PFSK-1 (cell line): Measurements from ENCODE around the gene IFIT5.

ENCODE experiments used
- FOXP2 ChIP-seq: optimal IDR thresholded peaks from 2 replicates; pipeline ENCODE3; 2011; ENCODE audit warnings: borderline replicate concordance, control low read depth, inconsistent platforms; ENCODE audit not compliant: insufficient read depth; ENCODE audit errors: extremely low read length, extremely low read depth
- POLR2AphosphoS5 ChIP-seq: IDR thresholded peaks from 2 replicates; pipeline ENCODE4 v1.6.1; 2012; ENCODE audit warnings: low read depth, mild to moderate bottlenecking, control low read depth, low read length, moderate library complexity
- SIN3A ChIP-seq: IDR thresholded peaks from 2 replicates; pipeline ENCODE4 v1.6.1; 2012; ENCODE audit warnings: mild to moderate bottlenecking, low read length, moderate library complexity, borderline replicate concordance; ENCODE audit not compliant: insufficient read depth
- TAF1 ChIP-seq: IDR thresholded peaks from 2 replicates; pipeline ENCODE4 v1.6.1; 2012; ENCODE audit warnings: low read length, control low read depth, borderline replicate concordance; ENCODE audit not compliant: insufficient read depth
- TF ChIP-seq, protein P1 (sequence below), 2 experiments: IDR thresholded peaks; 2 replicates each; pipeline versions ENCODE4 v1.6.1 to v1.8.0; 2011 to 2012; ENCODE audit warnings: low read depth in 2 of 2, low read length in 2 of 2, control low read depth in 1 of 2, inconsistent platforms in 1 of 2, mild to moderate bottlenecking in 1 of 2, moderate library complexity in 1 of 2; ENCODE audit not compliant: insufficient read depth in 1 of 2

The IFIT5 gene

DNA sequence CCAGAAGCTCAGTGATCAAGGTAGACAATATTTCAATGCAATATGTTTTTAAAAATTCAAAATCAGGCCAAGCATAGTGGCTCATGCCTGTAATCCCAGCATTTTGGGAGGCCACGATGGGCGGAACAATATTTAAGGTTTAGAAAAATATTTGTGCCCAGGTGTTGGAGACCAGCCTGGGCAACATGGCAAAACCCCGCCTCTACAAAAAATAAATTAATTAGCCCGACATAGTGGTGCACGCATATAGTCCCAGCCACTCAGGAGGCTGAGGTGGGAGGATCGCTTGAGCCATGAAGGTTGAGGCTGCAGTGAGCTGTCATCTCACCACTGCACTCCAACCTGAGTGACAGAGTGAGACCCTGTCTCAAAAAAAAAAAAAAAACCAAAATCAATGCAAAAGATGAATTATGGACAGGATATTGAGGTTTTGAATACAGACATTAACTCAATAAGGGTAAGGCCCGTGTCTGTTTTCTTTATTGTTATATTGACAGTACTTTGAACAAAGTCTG is 913 bp upstream of the IFIT5 start:
- TF ChIP-seq SIN3A (no peak), POLR2AphosphoS5 (no peak), TAF1 (no peak)
- TF ChIP-seq, protein P1, sequence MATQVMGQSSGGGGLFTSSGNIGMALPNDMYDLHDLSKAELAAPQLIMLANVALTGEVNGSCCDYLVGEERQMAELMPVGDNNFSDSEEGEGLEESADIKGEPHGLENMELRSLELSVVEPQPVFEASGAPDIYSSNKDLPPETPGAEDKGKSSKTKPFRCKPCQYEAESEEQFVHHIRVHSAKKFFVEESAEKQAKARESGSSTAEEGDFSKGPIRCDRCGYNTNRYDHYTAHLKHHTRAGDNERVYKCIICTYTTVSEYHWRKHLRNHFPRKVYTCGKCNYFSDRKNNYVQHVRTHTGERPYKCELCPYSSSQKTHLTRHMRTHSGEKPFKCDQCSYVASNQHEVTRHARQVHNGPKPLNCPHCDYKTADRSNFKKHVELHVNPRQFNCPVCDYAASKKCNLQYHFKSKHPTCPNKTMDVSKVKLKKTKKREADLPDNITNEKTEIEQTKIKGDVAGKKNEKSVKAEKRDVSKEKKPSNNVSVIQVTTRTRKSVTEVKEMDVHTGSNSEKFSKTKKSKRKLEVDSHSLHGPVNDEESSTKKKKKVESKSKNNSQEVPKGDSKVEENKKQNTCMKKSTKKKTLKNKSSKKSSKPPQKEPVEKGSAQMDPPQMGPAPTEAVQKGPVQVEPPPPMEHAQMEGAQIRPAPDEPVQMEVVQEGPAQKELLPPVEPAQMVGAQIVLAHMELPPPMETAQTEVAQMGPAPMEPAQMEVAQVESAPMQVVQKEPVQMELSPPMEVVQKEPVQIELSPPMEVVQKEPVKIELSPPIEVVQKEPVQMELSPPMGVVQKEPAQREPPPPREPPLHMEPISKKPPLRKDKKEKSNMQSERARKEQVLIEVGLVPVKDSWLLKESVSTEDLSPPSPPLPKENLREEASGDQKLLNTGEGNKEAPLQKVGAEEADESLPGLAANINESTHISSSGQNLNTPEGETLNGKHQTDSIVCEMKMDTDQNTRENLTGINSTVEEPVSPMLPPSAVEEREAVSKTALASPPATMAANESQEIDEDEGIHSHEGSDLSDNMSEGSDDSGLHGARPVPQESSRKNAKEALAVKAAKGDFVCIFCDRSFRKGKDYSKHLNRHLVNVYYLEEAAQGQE (IDR thresholded peaks at IDR 0.05; ENCODE audit: insufficient read depth in 1 of 2, low read depth in 2 of 2, low read length in 2 of 2), result no peak

DNA sequence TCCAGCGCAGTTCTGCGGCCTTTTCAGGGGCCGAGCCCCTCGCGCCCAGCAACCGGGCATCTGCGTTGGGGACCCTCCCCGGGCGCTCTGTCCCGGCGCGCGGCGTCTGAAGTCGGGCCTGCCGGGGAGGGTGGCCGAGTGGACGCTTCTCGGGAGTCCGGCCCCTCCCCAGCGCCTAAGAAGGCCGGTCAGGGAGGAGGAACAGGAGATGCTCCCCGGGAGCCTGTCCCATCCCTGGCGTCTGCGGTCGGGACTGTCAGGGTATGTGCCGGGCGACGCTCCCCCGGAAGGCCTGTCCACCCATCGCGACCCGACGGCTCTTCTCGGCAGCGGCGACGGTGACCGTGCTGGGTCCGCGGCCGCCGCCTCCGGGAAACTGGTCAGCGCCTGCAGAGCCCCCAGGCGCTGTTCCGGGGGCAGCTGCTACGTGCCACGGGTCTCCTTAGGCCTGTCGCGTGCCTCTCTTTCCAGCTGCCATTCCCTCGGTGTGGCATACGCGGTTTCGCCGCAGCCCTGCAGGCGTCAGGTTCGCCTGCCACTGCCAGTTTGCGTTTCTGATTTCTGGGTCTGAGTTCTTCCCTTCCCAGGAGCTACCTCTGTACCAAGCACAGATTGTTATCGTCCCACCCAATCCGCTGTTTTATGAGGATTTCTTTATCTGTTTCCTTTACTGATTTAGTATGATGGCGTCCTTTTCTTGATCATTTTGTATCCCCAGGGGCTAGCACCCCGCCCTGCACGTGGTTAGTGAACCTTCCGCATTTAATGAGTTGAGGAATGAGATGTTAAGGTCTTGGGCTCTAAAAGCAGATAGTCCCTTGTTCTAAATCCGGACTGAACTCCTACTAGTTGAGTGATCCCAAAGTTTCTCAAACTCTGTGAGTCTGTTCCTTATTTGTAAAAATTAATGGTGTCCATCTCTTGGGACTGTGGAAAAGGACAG is 782 bp downstream of the IFIT5 start:
- TF ChIP-seq, protein P1 (IDR thresholded peaks at IDR 0.05; ENCODE audit: insufficient read depth in 1 of 2, low read depth in 2 of 2, low read length in 2 of 2), result no peak
- TF ChIP-seq SIN3A (no peak), POLR2AphosphoS5 (no peak), FOXP2 (no peak), TAF1 (no peak)

DNA sequence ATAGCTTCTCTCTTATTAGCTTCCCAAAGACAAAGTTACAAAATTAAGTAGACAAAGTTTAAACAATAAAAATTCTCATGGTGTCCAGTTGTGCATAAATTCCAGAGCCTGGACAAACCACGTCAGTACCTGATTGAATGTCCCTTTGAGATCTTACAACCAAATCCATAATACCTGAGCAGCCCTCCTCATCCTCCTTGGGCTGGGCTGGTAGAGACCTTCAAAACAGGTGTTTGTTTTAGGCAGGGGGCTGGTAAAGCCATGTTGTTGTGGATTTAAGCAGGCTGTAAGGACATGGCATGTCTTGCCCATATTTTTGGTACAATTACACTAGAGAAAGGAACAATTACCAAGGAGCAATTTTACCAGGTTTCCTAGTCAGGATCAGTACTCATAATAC is 2.1 kb downstream of the IFIT5 start:
- TF ChIP-seq POLR2AphosphoS5, result no peak
- no peak for TF ChIP-seq TAF1
- no peak for TF ChIP-seq FOXP2
- TF ChIP-seq, protein P1 (IDR thresholded peaks at IDR 0.05; ENCODE audit: insufficient read depth in 1 of 2, low read depth in 2 of 2, low read length in 2 of 2), result no peak
- no peak for TF ChIP-seq SIN3A

DNA sequence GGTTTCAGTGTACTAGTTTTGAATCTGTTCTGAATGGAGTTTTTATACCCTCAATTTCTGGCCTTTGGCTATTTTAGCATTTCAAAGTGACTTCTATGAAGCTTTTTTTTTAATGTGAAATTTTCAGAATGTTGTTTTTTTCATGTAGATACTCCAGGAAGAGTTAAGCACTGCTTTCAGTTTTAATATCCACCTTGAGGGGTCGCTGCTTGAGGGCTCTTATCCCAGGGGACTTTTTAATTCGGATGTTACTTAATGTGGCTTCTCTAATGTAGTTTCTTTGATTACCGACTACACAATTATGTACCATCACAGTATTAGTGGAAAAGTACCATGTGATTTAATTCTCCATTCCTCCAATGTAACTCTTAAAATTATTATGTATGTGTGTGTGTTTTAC is 5.2 kb downstream of the IFIT5 start:
- TF ChIP-seq POLR2AphosphoS5 (no peak), SIN3A (no peak), FOXP2 (no peak), TAF1 (no peak)
- TF ChIP-seq, protein P1 (IDR thresholded peaks at IDR 0.05; ENCODE audit: insufficient read depth in 1 of 2, low read depth in 2 of 2, low read length in 2 of 2), result no peak
